HG03378 (cell line): ENCODE data around the gene DOCK1.

Source experiments
- ATAC-seq: cut with Tn5 transposase; IDR thresholded peaks from one replicate; pipeline ENCODE4 v1.9.1; 2021; ENCODE audit warnings: mild to moderate bottlenecking, moderate library complexity; ENCODE audit not compliant: unreplicated experiment

Gene DOCK1

DNA sequence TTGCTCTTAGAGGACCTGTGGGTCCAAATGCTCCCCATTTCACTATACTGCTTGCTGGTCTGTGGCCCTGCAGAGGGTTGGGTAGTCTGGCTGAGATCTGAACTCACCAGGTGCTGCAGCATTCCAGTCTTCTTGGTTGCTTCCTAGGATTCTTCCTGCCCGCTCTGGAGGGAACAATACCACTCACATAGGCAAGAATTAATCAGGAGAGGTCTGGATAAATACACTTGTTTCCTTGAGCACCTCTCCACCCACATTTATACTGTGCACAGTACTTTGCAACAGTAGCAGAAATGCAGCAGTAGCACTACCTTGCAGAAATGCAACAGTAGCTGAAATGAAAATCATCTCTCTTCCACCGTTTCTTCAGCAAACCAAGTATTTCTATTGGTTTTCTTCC lies 165.9 kb downstream of the DOCK1 start:
- no peak for ATAC-seq

- no peak for ATAC-seq
Observed at GRCh38 chr10:127073666-127074065, 168.4 kb downstream of the DOCK1 start.

DNA sequence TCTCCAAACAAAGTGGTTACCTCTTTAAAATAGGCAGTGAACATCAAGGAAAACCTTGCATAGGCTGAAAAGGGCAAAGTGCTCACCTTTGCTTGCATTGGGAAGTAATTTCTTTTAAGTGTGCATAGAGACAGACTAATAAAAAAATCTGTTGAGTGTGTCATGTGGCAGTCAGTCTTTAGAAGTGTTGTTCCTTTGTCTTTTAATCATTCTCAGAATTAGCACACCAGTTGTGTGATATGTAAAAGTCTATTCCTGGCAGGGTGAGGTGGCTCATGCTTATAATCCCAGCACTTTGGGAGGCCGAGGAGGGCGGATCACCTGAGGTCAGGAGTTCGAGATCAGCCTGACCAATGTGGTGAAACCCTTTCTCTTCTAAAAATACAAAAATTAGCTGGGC lies 174.2 kb downstream of the DOCK1 start:
- no peak for ATAC-seq

GRCh38 chr10:127080317-127080716 lies 175.1 kb downstream of the DOCK1 start:
- ATAC-seq, result no peak

DNA sequence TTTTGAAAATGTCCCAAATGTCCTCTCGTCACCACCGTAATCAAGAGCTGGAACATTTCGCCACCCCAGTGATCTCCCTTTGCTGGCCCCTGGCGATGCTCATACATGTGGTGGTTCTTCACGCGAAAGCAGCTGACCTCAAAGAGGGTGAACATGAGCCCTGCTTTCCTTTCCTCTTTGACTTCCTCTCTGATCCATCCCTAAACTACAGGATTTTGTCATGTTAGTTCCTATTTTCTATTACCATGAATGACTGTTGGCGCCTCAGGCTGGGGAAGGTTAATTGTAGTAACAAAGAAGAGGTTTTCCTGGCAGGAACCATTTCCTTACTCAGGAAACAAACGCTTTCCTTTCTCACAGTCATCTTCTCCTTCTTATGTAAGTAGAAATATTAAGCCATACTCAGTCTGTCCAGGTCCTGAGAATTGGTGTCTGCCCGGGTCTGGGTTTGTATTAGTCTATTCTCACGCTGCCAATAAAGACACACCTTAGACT lies 176.7 kb downstream of the DOCK1 start:
- no peak for ATAC-seq

DNA sequence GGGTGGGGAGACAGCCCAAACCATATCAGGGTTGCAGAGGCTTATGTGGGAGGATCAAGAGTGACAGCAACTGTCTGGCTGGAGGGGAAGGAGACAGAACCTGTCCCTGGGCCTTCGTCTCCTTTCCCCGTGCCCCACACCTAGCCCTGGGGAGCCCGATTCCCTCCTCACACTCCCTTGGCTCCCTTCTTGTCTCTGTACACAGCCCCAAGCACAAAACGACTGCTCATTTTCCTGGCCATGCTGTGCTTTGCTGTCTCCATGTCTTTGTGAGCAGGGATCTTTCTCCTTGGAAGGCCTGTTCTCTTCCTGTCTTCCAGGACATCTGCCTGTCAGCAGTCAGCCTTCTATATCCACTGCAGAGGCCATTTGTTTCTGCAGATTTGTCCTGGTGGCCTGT lies 177.4 kb downstream of the DOCK1 start:
- ATAC-seq, result no peak

DNA sequence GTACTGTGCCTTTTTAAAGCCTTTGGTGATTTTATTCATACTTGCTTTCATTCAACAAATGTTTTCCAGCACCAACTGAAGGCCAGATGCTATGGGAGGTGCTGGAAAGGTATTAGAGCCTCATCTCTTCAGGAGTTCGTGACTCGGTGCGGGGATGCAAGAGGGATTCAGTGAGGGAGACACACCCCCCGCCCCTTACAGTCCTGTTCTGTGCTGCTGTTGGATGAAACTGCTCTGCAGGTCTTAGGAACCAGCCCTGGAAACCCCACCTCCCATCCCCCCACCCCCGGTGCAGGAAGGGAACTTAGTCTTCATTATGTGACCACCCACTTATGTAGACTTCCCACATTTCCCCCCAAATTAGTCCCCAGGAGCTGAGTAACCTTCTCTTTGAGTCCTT lies 180.7 kb downstream of the DOCK1 start:
- no peak for ATAC-seq

- no peak for ATAC-seq
Observed at GRCh38 chr10:127088908-127089307, 183.7 kb downstream of the DOCK1 start.

DNA sequence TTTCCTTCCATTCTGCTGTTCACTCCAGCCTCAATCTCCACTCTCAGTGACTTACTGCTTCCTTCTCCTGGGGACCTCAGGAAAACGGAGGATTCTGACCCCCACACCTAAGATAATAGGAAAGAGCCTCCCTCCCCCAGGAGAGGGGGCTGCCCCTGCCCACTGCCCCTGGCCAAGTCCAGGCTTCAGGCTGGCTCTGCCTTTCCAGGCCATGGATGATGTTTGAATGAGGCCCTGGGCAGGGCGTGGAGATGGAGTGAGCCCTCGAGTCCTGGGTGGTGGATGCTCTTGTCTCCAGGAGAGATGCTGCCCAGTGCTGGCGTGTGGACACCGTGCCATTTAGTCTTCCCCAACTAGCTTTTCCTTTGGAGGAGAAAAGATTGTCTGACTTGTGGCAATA lies 184.2 kb downstream of the DOCK1 start:
- no peak for ATAC-seq

GRCh38 chr10:127090138-127090537 lies 184.9 kb downstream of the DOCK1 start:
- ATAC-seq, result no peak

DNA sequence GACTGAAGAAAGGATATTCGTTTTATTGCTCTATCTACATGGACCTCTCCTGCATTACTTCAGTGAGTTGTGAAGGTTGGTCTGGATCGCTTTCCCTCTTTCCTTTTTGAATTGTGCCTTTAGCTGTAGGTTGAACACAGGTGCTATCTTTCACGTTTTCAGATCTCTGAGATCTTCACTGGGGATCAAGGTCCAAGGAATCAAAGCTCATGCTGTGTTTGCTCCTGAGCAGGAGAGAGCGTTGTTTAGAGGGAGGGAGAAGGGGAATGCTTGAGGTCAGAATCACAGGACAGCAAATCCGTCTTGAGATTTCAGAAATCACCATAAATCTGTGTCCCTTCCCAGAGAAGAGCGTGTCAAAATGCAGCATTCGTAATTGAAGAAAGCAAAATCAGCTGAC lies 186.1 kb downstream of the DOCK1 start:
- ATAC-seq, result no peak

GRCh38 chr10:127092916-127093315 lies 187.7 kb downstream of the DOCK1 start:
- ATAC-seq, result no peak

- ATAC-seq, result no peak
Observed at GRCh38 chr10:127094984-127095383, 189.8 kb downstream of the DOCK1 start.

DNA sequence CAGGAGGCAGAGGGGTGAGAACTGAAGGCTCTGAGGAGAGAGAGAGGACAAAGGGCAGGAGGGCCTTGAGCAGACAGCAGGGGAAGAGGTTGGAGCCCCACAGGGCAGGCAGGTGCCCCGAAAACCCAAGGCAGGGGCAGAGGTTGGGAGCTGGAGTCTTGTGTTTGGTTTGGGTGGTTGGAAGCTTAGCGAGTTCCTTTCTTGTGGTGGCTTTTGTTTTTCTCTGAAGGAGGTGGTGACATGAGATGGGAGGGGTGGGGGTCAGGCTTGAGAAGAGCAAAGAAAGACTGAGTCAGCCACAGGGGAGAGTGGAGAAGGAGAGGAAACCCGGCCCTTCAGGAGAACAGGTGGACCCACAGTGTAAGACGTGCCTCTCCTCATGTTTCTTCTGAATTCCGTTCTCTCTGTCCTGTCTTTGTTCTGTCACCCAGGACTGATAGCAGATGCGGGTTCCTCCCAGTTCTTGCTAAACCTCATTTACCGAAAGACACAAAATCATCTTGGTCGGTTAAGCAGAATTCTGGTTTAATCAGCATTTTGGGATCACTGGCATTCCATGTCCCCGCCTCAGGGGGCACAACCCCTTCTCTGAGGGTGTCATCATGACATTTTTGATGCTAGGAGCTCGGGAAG lies 195.9 kb downstream of the DOCK1 start:
- no peak for ATAC-seq

GRCh38 chr10:127102176-127102575 lies 196.9 kb downstream of the DOCK1 start:
- ATAC-seq, result no peak

GRCh38 chr10:127115100-127115499 lies 209.9 kb downstream of the DOCK1 start:
- no peak for ATAC-seq

GRCh38 chr10:127117125-127117524 lies 211.9 kb downstream of the DOCK1 start:
- no peak for ATAC-seq

- no peak for ATAC-seq
Observed at GRCh38 chr10:127118034-127118433, 212.8 kb downstream of the DOCK1 start.

DNA sequence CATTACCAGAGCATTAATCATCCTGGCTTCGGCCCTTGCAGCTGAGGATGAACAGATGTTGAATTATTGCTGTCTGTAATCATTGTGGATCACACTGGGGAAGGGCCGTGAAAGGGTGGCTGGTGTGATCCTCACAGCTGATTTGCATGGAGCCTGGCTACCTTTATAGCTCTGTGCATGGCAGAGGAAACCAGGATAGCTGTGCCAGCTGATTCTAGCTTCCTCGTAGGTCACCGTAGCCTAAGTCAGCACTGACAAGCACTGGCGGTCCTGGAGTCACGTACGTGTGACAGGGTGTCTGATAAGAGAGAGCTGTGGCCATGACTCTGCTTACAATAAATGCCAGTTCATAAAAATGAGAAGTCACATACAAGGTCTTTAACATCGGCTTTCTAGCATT lies 214.7 kb downstream of the DOCK1 start:
- no peak for ATAC-seq

DNA sequence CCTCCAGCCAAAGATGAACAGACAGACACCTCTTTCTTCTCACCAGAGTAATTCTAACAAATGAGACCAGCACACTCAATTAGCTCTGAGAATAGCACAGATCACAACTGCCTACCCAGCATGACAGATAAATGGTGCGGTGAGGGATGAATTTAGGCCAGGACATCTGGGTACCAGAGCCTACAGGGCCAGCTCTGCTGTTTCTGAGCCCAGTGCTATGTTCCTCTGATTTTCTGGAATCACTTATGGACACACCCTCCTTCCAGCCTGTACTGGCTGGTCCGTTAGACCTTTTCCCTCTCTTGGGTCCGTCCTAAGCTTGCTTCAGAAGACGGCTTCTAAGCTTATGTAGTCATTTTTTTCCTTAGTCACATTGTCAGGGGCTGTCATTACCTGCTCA lies 217.6 kb downstream of the DOCK1 start:
- ATAC-seq, result no peak

GRCh38 chr10:127123626-127124025 lies 218.4 kb downstream of the DOCK1 start:
- ATAC-seq, result no peak

DNA sequence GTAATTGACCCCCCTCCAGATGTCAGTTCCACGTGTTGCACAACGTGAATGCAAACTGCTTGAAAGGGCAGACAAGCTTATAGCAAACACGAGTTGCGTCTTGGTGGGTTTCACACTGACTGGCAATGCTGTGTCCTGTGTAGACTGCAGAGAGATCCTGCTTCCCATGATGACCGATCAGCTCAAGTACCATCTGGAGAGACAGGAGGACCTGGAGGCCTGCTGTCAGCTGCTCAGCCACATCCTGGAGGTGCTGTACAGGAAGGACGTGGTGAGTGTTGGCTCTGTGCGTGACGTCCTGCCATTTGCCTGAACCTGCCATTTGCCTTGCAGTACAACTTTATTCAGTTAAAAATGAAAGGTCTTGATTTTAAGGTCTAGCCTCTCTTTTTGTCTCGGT lies 220.1 kb downstream of the DOCK1 start:
- ATAC-seq, result no peak

GRCh38 chr10:127127822-127128221 lies 222.6 kb downstream of the DOCK1 start:
- no peak for ATAC-seq
